GM21381 (cell line): ENCODE measurements around the gene PLPPR5.

Source experiments
- ATAC-seq: cut with Tn5 transposase; IDR thresholded peaks from one replicate; pipeline ENCODE4 v1.9.1; 2021; ENCODE audit warnings: mild to moderate bottlenecking, moderate library complexity; ENCODE audit not compliant: unreplicated experiment

Gene PLPPR5

GRCh38 chr1:98860329-98860728 is 144.3 kb downstream of the PLPPR5 start:
- ATAC-seq = no peak

GRCh38 chr1:98854137-98854536 is 150.5 kb downstream of the PLPPR5 start:
- ATAC-seq = no peak

GRCh38 chr1:98849969-98850636 is 154.6 kb downstream of the PLPPR5 start:
- ATAC-seq = peak; percentile 59

GRCh38 chr1:98842241-98842640 is 162.4 kb downstream of the PLPPR5 start:
- ATAC-seq = no peak
